HL-60/S4 treated with phorbol 12-myristate 13-acetate at 8.2 ng/mL for 4 days and 3 days (cell line): Measurements from ENCODE around the gene SERPINB5.

Experiments
- in situ Hi-C: fragments of 300-500 bp; cut with MboI; formaldehyde crosslinking; loops from 2 replicates; pipeline ENCODE4 v1.15.0; 2022; ENCODE audit warnings: low sequenced_read_pairs

SERPINB5 gene

GRCh38 chr18:63520053-63520685 lies 43.4 kb downstream of the SERPINB5 start:
- in situ Hi-C loops, result loop anchor here (25.0 kb wide), 1 partner anchor 317 kb away; no protein-coding TSS in a partner anchor

DNA sequence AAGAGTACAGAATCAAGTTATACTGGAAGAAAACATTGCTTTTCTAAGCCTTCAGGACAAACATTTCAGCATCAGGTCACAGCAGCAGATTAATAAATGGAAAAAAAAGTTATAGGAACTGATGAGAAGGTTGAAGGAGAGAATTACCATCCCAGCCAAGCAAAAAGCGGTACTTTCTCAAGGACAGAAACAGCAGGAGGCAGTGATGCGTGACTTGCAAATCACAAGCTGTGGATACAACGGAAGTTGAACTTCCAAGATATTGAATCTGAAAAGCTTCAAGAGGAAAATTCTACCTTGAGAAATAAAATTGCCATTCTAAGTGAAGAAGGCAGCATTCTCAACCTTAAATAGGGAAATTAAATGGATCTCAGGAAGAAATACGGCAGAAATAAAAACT lies 46.9 kb downstream of the SERPINB5 start:
- in situ Hi-C loops, result loop anchor here (25.0 kb wide), 1 partner anchor 314 kb away; no protein-coding TSS in a partner anchor

GRCh38 chr18:63527251-63527650 lies 50.5 kb downstream of the SERPINB5 start:
- in situ Hi-C loops, result no loop called here

GRCh38 chr18:63528863-63529492 lies 52.2 kb downstream of the SERPINB5 start:
- in situ Hi-C loops, result no loop called here

GRCh38 chr18:63532471-63532870 lies 55.7 kb downstream of the SERPINB5 start:
- in situ Hi-C loops, result no loop called here

- in situ Hi-C loops, result no loop called here
These were observed 57.9 kb downstream of the SERPINB5 start for GRCh38 chr18:63534615-63535014.

GRCh38 chr18:63539904-63540510 lies 63.2 kb downstream of the SERPINB5 start:
- in situ Hi-C loops, result no loop called here

GRCh38 chr18:63542069-63542468 lies 65.3 kb downstream of the SERPINB5 start, which contains the start of gene SERPINB12:
TSS of gene SERPINB12 (plus strand) at chr18:63542369. CDS start at chr18:63556160, 13,791 bp downstream.
- in situ Hi-C loops, result no loop called here

DNA sequence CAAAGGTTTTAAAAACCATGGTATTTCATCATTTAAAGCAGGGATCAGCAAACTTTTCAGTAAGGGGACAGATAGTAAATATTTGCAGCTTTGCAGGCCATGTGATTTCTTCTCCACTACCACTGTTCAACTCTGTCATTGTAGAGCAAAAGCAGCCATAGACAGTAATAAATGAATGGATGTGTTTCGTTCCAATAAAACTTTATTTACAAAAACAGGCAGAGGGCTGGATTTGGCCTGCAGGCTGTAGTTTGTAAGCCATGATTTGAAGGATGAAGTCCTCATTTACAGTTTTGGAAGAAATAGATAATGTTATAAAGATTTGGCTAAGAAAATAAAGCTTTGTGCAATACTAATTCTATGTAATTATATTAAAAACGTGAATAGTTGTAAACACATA lies 67.3 kb downstream of the SERPINB5 start:
- in situ Hi-C loops, result no loop called here

GRCh38 chr18:63545000-63545399 lies 68.2 kb downstream of the SERPINB5 start:
- in situ Hi-C loops, result no loop called here

- in situ Hi-C loops, result no loop called here
These were observed 73.3 kb downstream of the SERPINB5 start for GRCh38 chr18:63550068-63550467.

DNA sequence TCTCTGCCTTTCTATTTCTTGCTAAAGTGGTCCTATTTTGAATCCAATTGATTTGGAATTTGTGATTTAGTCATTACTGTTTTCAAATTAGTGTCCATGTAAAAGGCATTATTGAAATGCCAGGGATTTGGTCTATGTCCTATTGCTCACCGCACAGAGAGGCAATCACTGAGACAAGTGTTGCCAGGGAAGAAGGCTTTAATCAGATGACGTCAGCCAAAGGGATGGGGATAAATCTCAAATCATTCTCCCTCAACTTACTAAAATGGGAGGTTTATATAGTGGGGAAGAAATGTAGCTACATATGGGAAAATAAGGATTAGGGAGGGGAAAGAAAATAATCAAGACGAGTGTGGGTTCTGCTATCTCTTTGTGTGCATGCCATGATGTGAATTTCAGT lies 75.0 kb downstream of the SERPINB5 start:
- in situ Hi-C loops, result no loop called here

DNA sequence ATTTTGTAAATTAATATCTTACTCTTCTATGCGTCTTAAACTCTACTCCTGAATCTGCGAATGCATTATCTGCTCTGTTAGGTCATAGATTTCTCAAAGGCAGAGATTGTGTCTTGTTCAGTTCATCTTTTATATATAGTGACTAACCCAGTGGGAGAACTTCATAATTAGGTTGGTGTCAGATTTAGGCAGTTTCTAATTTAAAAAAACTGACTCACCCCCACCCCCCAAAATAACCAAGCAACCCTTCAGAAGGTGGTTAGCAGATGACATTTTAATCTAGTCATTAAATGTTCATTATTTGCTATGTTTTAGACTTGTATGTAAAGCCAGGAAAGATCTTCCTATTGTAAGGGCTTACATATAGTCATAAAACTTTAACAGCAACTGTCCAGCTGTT lies 75.8 kb downstream of the SERPINB5 start:
- in situ Hi-C loops, result no loop called here

- in situ Hi-C loops, result no loop called here
These were observed 76.3 kb downstream of the SERPINB5 start for GRCh38 chr18:63553081-63553480.
